T-helper 1 cell treated with Interleukin-12 subunit alpha and Interleukin-12 subunit beta and Interleukin-4 antibody, amounts not matched to agents 30 μg/mL and 1 μg/mL, for 36 hours (primary cell): ENCODE data around the gene KLHL18.

Source experiments
- H3K27ac Mint-ChIP-seq: one replicate; pipeline ENCODE4 v1.8.0; 2021; ENCODE audit warnings: mild to moderate bottlenecking, mixed read lengths
- H3K27me3 Mint-ChIP-seq: one replicate; pipeline ENCODE4 v1.8.0; 2021; ENCODE audit warnings: low read depth, mixed read lengths
- H3K36me3 Mint-ChIP-seq: one replicate; pipeline ENCODE4 v1.8.0; 2021; ENCODE audit warnings: low read depth, mixed read lengths
- H3K4me1 Mint-ChIP-seq: one replicate; pipeline ENCODE4 v1.8.0; 2021; ENCODE audit warnings: low read depth, mixed read lengths
- H3K4me3 Mint-ChIP-seq: one replicate; pipeline ENCODE4 v1.8.0; 2021; ENCODE audit warnings: mild to moderate bottlenecking, moderate library complexity, mixed read lengths
- H3K9me3 Mint-ChIP-seq: one replicate; pipeline ENCODE4 v1.8.0; 2021; ENCODE audit warnings: mixed read lengths

KLHL18 gene

GRCh38 chr3:47265008-47265407 lies 17.7 kb upstream of the KLHL18 start:
- Mint-ChIP-seq H3K27me3 (no peaks in the 10 kb centered on the region), H3K4me1 (peaks cover 6% of the 10 kb centered on the region), H3K9me3 (no peaks in the 10 kb centered on the region), H3K27ac (no peak overlapping the region), H3K4me3 (no peak overlapping the region), H3K36me3 (no peaks in the 10 kb centered on the region)

GRCh38 chr3:47265725-47266428 lies 16.9 kb upstream of the KLHL18 start:
- no peak overlapping the region for H3K4me3 Mint-ChIP-seq
- peaks cover 6% of the 10 kb centered on the region for H3K4me1 Mint-ChIP-seq
- H3K27ac Mint-ChIP-seq = no peak overlapping the region
- no peaks in the 10 kb centered on the region for H3K9me3 Mint-ChIP-seq
- no peaks in the 10 kb centered on the region for H3K36me3 Mint-ChIP-seq
- no peaks in the 10 kb centered on the region for H3K27me3 Mint-ChIP-seq

GRCh38 chr3:47266709-47267489 lies 15.8 kb upstream of the KLHL18 start:
- H3K9me3 Mint-ChIP-seq = no peaks in the 10 kb centered on the region
- no peak overlapping the region for H3K27ac Mint-ChIP-seq
- H3K4me3 Mint-ChIP-seq = no peak overlapping the region
- H3K27me3 Mint-ChIP-seq = no peaks in the 10 kb centered on the region
- peaks cover 6% of the 10 kb centered on the region for H3K4me1 Mint-ChIP-seq
- no peaks in the 10 kb centered on the region for H3K36me3 Mint-ChIP-seq

GRCh38 chr3:47267490-47267824 lies 15.3 kb upstream of the KLHL18 start:
- no peaks in the 10 kb centered on the region for H3K9me3 Mint-ChIP-seq
- H3K36me3 Mint-ChIP-seq = no peaks in the 10 kb centered on the region
- H3K4me1 Mint-ChIP-seq = peaks cover 6% of the 10 kb centered on the region
- no peaks in the 10 kb centered on the region for H3K27me3 Mint-ChIP-seq
- H3K27ac Mint-ChIP-seq = no peak overlapping the region
- H3K4me3 Mint-ChIP-seq = no peak overlapping the region

GRCh38 chr3:47270526-47270925 lies 12.2 kb upstream of the KLHL18 start:
- Mint-ChIP-seq H3K4me3 (no peak overlapping the region), H3K36me3 (no peaks in the 10 kb centered on the region), H3K27ac (no peak overlapping the region), H3K4me1 (peaks cover 6% of the 10 kb centered on the region), H3K9me3 (no peaks in the 10 kb centered on the region), H3K27me3 (no peaks in the 10 kb centered on the region)

GRCh38 chr3:47273564-47273963 lies 9.2 kb upstream of the KLHL18 start:
- no peaks in the 10 kb centered on the region for H3K27me3 Mint-ChIP-seq
- H3K9me3 Mint-ChIP-seq = no peaks in the 10 kb centered on the region
- H3K4me3 Mint-ChIP-seq = no peak overlapping the region
- no peaks in the 10 kb centered on the region for H3K36me3 Mint-ChIP-seq
- no peak overlapping the region for H3K27ac Mint-ChIP-seq
- H3K4me1 Mint-ChIP-seq = no peaks in the 10 kb centered on the region

GRCh38 chr3:47274652-47275051 lies 8.1 kb upstream of the KLHL18 start:
- Mint-ChIP-seq H3K4me1 (no peaks in the 10 kb centered on the region), H3K27me3 (no peaks in the 10 kb centered on the region), H3K36me3 (no peaks in the 10 kb centered on the region), H3K27ac (no peak overlapping the region), H3K9me3 (no peaks in the 10 kb centered on the region), H3K4me3 (no peak overlapping the region)

GRCh38 chr3:47276558-47276957 lies 6.2 kb upstream of the KLHL18 start:
- no peaks in the 10 kb centered on the region for H3K9me3 Mint-ChIP-seq
- H3K4me3 Mint-ChIP-seq = no peak overlapping the region
- peaks cover under 1% of the 10 kb centered on the region for H3K4me1 Mint-ChIP-seq
- no peaks in the 10 kb centered on the region for H3K27me3 Mint-ChIP-seq
- H3K27ac Mint-ChIP-seq = no peak overlapping the region
- H3K36me3 Mint-ChIP-seq = no peaks in the 10 kb centered on the region

- H3K4me3 Mint-ChIP-seq = no peak overlapping the region
- no peak overlapping the region for H3K27ac Mint-ChIP-seq
- peaks cover 17% of the 10 kb centered on the region for H3K4me1 Mint-ChIP-seq
- H3K36me3 Mint-ChIP-seq = peaks cover 6% of the 10 kb centered on the region
- H3K27me3 Mint-ChIP-seq = no peaks in the 10 kb centered on the region
- H3K9me3 Mint-ChIP-seq = no peaks in the 10 kb centered on the region
These were observed 2.2 kb upstream of the KLHL18 start for GRCh38 chr3:47280519-47280918.

GRCh38 chr3:47283193-47283537 lies 421 bp downstream of the KLHL18 start:
- Mint-ChIP-seq H3K9me3 (no peaks in the 10 kb centered on the region), H3K27me3 (no peaks in the 10 kb centered on the region), H3K27ac (peak overlapping the region; percentile 99), H3K36me3 (peaks cover 6% of the 10 kb centered on the region), H3K4me3 (peak overlapping the region; percentile 94), H3K4me1 (peaks cover 20% of the 10 kb centered on the region)

GRCh38 chr3:47283591-47284364 lies 1.0 kb downstream of the KLHL18 start:
- H3K27me3 Mint-ChIP-seq = no peaks in the 10 kb centered on the region
- peaks cover 11% of the 10 kb centered on the region for H3K36me3 Mint-ChIP-seq
- H3K27ac Mint-ChIP-seq = peak overlapping the region; percentile 99
- peaks cover 20% of the 10 kb centered on the region for H3K4me1 Mint-ChIP-seq
- H3K9me3 Mint-ChIP-seq = no peaks in the 10 kb centered on the region
- peak overlapping the region; percentile 94 for H3K4me3 Mint-ChIP-seq

- no peak overlapping the region for H3K4me3 Mint-ChIP-seq
- H3K9me3 Mint-ChIP-seq = no peaks in the 10 kb centered on the region
- peaks cover 13% of the 10 kb centered on the region for H3K36me3 Mint-ChIP-seq
- peaks cover 8% of the 10 kb centered on the region for H3K4me1 Mint-ChIP-seq
- H3K27me3 Mint-ChIP-seq = no peaks in the 10 kb centered on the region
- no peak overlapping the region for H3K27ac Mint-ChIP-seq
These were observed 6.5 kb downstream of the KLHL18 start for GRCh38 chr3:47288966-47289910.

- no peak overlapping the region for H3K4me3 Mint-ChIP-seq
- no peaks in the 10 kb centered on the region for H3K27me3 Mint-ChIP-seq
- H3K27ac Mint-ChIP-seq = no peak overlapping the region
- peaks cover 5% of the 10 kb centered on the region for H3K4me1 Mint-ChIP-seq
- H3K36me3 Mint-ChIP-seq = peaks cover 9% of the 10 kb centered on the region
- H3K9me3 Mint-ChIP-seq = no peaks in the 10 kb centered on the region
These were observed 8.5 kb downstream of the KLHL18 start for GRCh38 chr3:47291158-47291753.
